Measurements from ENCODE around the gene CDK5. TPM values are rescaled to one million over a fixed set of nuclear protein-coding genes. Genes with fewer than 3 reads are reported as not detected.
A peak's percentile ranks its signal among the peaks of the same experiment; 100 is the strongest.

The CDK5 gene
- polyA plus RNA-seq, 1 donor from 2014 or later = 88.3 TPM

DNA sequence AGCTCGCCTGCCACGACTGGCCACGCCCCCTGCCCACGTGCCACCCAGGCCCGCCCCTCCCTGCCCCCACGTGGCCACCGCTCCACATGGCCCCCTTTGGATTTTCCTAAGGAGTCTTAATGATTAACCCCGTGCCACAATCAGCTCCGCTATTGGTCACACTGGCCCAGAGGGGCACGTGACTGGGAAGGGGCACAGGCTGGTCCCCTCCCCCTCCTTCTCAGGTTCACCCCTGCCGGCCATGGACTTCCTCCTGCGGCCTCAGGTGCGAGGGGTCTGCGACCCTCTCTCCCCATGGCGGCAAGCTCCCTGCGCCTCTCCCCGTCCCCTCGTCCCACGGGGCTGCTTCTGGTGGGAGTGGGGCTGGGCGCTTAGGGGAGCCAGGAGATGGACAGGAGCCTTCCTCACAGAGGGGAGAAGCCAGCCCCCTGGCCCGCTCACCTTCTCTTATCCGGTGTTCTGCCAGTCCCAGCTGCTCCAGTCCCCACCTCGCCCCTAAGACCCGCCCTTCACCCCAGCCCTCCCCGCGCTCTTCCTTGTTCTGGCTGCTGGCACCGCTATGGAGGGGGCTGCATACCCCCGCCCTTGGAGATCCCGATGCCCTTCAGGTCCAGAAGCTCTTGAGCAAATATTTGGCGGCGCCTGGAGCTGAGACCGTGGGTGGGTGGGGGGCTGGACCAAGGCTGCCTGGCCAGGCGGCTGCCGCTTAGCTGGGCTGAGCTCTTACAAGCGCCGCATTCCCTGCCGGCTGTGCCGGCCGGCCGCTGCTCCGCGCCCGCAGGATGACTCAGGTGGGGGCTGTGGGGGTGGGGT is 4.9 kb upstream of the CDK5 start:
- Histone ChIP-seq H3F3A (ENCODE audit: insufficient read depth, low read length, poor library complexity, severe bottlenecking) (peaks cover 6% of the 10 kb centered on the region), H3K36me3 (ENCODE audit: insufficient read depth, low read length) (no peaks in the 10 kb centered on the region), H3K4me3 (ENCODE audit: low read length) (no peak overlapping the region), H3K9me2 (ENCODE audit: insufficient read depth, low read length) (no peaks in the 10 kb centered on the region), H3K4me2 (ENCODE audit: low read length) (no peak overlapping the region), H3K9me3 (ENCODE audit: low read length) (no peaks in the 10 kb centered on the region), H3K27me3 (ENCODE audit: insufficient read depth, low read depth, low read length) (peaks cover 7% of the 10 kb centered on the region), H3K9ac (ENCODE audit: low read length) (no peak overlapping the region), H3K27ac (ENCODE audit: low read length) (no peak overlapping the region), H3K79me2 (replicated peaks; ENCODE audit: insufficient read depth, low read length) (no peaks in the 10 kb centered on the region), H4K20me1 (ENCODE audit: insufficient read depth) (no peaks in the 10 kb centered on the region), H2AFZ (ENCODE audit: low read depth, low read length) (no peak overlapping the region)
- TF ChIP-seq TAF1 (IDR thresholded peaks at IDR 0.05; ENCODE audit: low read depth) (no peak), MXI1 (conservative IDR thresholded peaks at IDR 0.05; ENCODE audit: poor library complexity, severe bottlenecking) (peak; percentile 29)

DNA sequence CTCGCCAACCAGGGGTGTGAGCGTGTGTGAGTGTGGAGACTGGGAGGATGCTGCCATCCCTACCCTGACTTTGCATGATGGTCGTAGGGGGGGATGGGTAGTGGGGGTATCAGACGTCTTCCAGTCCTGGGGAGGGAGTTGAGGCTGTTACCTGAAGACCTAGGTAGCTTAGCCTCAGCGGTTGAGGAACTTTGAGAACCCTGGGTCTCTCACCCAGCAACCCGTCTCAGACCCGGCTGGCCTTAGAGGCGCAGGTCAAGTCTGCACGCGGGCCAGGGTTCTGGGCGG is 4.4 kb upstream of the CDK5 start:
- Histone ChIP-seq H3K9me3 (ENCODE audit: low read length) (no peaks in the 10 kb centered on the region), H3K27me3 (ENCODE audit: insufficient read depth, low read depth, low read length) (peaks cover 7% of the 10 kb centered on the region), H3K4me3 (ENCODE audit: low read length) (no peak overlapping the region), H3K4me2 (ENCODE audit: low read length) (no peak overlapping the region), H3K9me2 (ENCODE audit: insufficient read depth, low read length) (no peaks in the 10 kb centered on the region), H3K27ac (ENCODE audit: low read length) (no peak overlapping the region), H3K36me3 (ENCODE audit: insufficient read depth, low read length) (no peaks in the 10 kb centered on the region), H3K9ac (ENCODE audit: low read length) (no peak overlapping the region), H2AFZ (ENCODE audit: low read depth, low read length) (no peak overlapping the region), H4K20me1 (ENCODE audit: insufficient read depth) (no peaks in the 10 kb centered on the region), H3K79me2 (replicated peaks; ENCODE audit: insufficient read depth, low read length) (no peaks in the 10 kb centered on the region), H3F3A (ENCODE audit: insufficient read depth, low read length, poor library complexity, severe bottlenecking) (peaks cover 6% of the 10 kb centered on the region)
- TF ChIP-seq MXI1 (conservative IDR thresholded peaks at IDR 0.05; ENCODE audit: poor library complexity, severe bottlenecking) = no peak

GRCh38 chr7:151061213-151062110 is 3.8 kb upstream of the CDK5 start:
- peaks cover 7% of the 10 kb centered on the region for H3K27me3 ChIP-seq (ENCODE audit: insufficient read depth, low read depth, low read length)
- H2AFZ ChIP-seq (ENCODE audit: low read depth, low read length) = no peak overlapping the region
- H3K4me3 ChIP-seq (ENCODE audit: low read length) = no peak overlapping the region
- TF ChIP-seq POLR2AphosphoS5 (IDR thresholded peaks at IDR 0.05) = no peak
- no peak for TF ChIP-seq EP300 (conservative IDR thresholded peaks at IDR 0.05; ENCODE audit: poor library complexity, severe bottlenecking)
- no peak for TF ChIP-seq RAD21 (conservative IDR thresholded peaks at IDR 0.05)
- TF ChIP-seq SMC3 (conservative IDR thresholded peaks at IDR 0.05; ENCODE audit: poor library complexity) = no peak
- TF ChIP-seq, protein P1, sequence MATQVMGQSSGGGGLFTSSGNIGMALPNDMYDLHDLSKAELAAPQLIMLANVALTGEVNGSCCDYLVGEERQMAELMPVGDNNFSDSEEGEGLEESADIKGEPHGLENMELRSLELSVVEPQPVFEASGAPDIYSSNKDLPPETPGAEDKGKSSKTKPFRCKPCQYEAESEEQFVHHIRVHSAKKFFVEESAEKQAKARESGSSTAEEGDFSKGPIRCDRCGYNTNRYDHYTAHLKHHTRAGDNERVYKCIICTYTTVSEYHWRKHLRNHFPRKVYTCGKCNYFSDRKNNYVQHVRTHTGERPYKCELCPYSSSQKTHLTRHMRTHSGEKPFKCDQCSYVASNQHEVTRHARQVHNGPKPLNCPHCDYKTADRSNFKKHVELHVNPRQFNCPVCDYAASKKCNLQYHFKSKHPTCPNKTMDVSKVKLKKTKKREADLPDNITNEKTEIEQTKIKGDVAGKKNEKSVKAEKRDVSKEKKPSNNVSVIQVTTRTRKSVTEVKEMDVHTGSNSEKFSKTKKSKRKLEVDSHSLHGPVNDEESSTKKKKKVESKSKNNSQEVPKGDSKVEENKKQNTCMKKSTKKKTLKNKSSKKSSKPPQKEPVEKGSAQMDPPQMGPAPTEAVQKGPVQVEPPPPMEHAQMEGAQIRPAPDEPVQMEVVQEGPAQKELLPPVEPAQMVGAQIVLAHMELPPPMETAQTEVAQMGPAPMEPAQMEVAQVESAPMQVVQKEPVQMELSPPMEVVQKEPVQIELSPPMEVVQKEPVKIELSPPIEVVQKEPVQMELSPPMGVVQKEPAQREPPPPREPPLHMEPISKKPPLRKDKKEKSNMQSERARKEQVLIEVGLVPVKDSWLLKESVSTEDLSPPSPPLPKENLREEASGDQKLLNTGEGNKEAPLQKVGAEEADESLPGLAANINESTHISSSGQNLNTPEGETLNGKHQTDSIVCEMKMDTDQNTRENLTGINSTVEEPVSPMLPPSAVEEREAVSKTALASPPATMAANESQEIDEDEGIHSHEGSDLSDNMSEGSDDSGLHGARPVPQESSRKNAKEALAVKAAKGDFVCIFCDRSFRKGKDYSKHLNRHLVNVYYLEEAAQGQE (IDR thresholded peaks at IDR 0.05; ENCODE audit: borderline replicate concordance) = no peak
- no peak for TF ChIP-seq MXI1 (conservative IDR thresholded peaks at IDR 0.05; ENCODE audit: poor library complexity, severe bottlenecking)
- no peak for TF ChIP-seq TAF1 (IDR thresholded peaks at IDR 0.05; ENCODE audit: low read depth)
- no peak for TF ChIP-seq CTCF (IDR thresholded peaks at IDR 0.05; ENCODE audit: poor library complexity, severe bottlenecking)
- TF ChIP-seq EZH2 (IDR thresholded peaks at IDR 0.05; ENCODE audit: borderline replicate concordance, insufficient read depth, low read length, poor library complexity, severe bottlenecking) = no peak
- no peak overlapping the region for H3K9ac ChIP-seq (ENCODE audit: low read length)
- H3K36me3 ChIP-seq (ENCODE audit: insufficient read depth, low read length) = no peaks in the 10 kb centered on the region
- peaks cover 6% of the 10 kb centered on the region for H3F3A ChIP-seq (ENCODE audit: insufficient read depth, low read length, poor library complexity, severe bottlenecking)
- no peaks in the 10 kb centered on the region for H3K9me3 ChIP-seq (ENCODE audit: low read length)
- no peaks in the 10 kb centered on the region for H3K79me2 ChIP-seq (replicated peaks; ENCODE audit: insufficient read depth, low read length)
- no peaks in the 10 kb centered on the region for H3K9me2 ChIP-seq (ENCODE audit: insufficient read depth, low read length)
- no peak overlapping the region for H3K4me2 ChIP-seq (ENCODE audit: low read length)
- H4K20me1 ChIP-seq (ENCODE audit: insufficient read depth) = no peaks in the 10 kb centered on the region
- no peak overlapping the region for H3K27ac ChIP-seq (ENCODE audit: low read length)
